Skeletal muscle satellite cell (primary cell): ENCODE data around the gene ATAD3B.
A peak's percentile ranks its signal among the peaks of the same experiment; 100 is the strongest.
"Not testable (repeated sequence)": the region's sequence is repeated elsewhere in the genome, so short reads cannot be mapped to it uniquely, and the experiment has no call there.

Experiments used
- H3K27me3 ChIP-seq: 2 replicates; pipeline ENCODE4 v1.7.0; 2013; ENCODE audit warnings: low read length; ENCODE audit not compliant: control insufficient read depth, insufficient read depth
- H3K36me3 ChIP-seq: 2 replicates; pipeline ENCODE4 v1.7.0; 2013; ENCODE audit warnings: mild to moderate bottlenecking, control low read depth, low read length; ENCODE audit not compliant: insufficient read depth
- H3K4me1 ChIP-seq: 2 replicates; pipeline ENCODE4 v1.7.0; 2013; ENCODE audit warnings: low read length; ENCODE audit not compliant: control insufficient read depth, insufficient read depth
- H3K4me2 ChIP-seq: 2 replicates; pipeline ENCODE4 v1.7.0; 2013; ENCODE audit warnings: mild to moderate bottlenecking, low read length
- H3K4me3 ChIP-seq: 2 replicates; pipeline ENCODE4 v1.7.0; 2013; ENCODE audit warnings: low read length
- H3K9ac ChIP-seq: 2 replicates; pipeline ENCODE4 v1.7.0; 2013; ENCODE audit warnings: mild to moderate bottlenecking, low read depth, low read length, moderate library complexity
- H3K9me3 ChIP-seq: replicated peaks from 2 replicates; pipeline ENCODE4 v1.7.0; 2013; ENCODE audit warnings: mild to moderate bottlenecking, control low read depth, low read length

The ATAD3B gene

DNA sequence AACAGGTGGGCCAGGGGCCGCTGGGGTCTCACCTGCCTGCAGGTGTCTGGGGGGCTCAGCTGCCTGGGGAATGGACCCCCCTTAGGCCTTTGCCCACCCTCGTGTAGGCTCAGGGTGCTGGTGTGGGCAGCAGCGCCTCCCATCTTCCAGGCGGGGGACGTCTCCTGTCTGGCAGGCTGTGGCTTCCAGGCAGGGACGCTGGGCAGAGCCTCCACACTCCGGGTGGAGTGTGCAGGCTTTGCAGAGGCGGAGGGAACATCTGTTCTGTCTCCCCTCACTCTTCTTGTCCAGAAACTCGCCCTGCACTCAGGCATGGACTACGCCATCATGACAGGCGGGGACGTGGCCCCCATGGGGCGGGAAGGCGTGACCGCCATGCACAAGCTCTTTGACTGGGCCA lies 15.6 kb upstream of the ATAD3B start:
- H3K9me3 ChIP-seq, H3K9ac ChIP-seq, H3K4me3 ChIP-seq, H3K4me2 ChIP-seq, H3K36me3 ChIP-seq, H3K27me3 ChIP-seq, H3K4me1 ChIP-seq: not testable (repeated sequence)

GRCh38 chr1:1456683-1457255 lies 14.8 kb upstream of the ATAD3B start:
- H3K4me1 ChIP-seq, H3K4me3 ChIP-seq, H3K9ac ChIP-seq, H3K36me3 ChIP-seq, H3K9me3 ChIP-seq, H3K4me2 ChIP-seq, H3K27me3 ChIP-seq: not testable (repeated sequence)

- not testable (repeated sequence) for H3K9ac ChIP-seq, H3K27me3 ChIP-seq, H3K4me3 ChIP-seq, H3K4me1 ChIP-seq, H3K4me2 ChIP-seq, H3K9me3 ChIP-seq, H3K36me3 ChIP-seq
These were observed 12.4 kb upstream of the ATAD3B start for GRCh38 chr1:1459156-1459555.

DNA sequence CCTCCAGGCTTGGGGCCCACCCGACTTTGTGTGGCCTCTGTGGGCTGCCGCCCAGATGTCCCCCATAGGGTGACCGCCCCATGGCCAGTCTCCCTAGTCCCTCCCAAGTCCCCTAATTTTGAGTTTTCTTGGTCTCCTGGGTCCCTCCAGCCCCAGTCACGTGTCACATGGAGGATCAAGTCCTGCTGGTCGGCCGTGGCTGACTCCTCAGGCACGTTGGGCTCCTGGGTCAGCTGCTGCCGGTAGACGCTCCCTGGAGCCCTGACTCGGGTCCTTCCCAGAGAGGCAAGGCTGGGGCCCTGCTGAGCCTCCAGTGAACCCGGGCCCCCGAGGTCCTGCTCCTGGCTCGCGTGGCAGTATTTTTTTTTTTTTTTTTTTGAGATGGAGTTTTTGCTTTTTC lies 11.9 kb upstream of the ATAD3B start:
- H3K27me3 ChIP-seq, H3K4me2 ChIP-seq, H3K9ac ChIP-seq, H3K4me3 ChIP-seq, H3K4me1 ChIP-seq, H3K36me3 ChIP-seq, H3K9me3 ChIP-seq: not testable (repeated sequence)

- Histone ChIP-seq H3K4me2 (no peak overlapping the region), H3K36me3 (no peaks in the 10 kb centered on the region), H3K9ac (no peak overlapping the region), H3K9me3 (no peaks in the 10 kb centered on the region), H3K4me1 (peaks cover 10% of the 10 kb centered on the region), H3K4me3 (no peak overlapping the region), H3K27me3 (no peaks in the 10 kb centered on the region)
These were observed 10.9 kb upstream of the ATAD3B start for GRCh38 chr1:1460540-1461130.

DNA sequence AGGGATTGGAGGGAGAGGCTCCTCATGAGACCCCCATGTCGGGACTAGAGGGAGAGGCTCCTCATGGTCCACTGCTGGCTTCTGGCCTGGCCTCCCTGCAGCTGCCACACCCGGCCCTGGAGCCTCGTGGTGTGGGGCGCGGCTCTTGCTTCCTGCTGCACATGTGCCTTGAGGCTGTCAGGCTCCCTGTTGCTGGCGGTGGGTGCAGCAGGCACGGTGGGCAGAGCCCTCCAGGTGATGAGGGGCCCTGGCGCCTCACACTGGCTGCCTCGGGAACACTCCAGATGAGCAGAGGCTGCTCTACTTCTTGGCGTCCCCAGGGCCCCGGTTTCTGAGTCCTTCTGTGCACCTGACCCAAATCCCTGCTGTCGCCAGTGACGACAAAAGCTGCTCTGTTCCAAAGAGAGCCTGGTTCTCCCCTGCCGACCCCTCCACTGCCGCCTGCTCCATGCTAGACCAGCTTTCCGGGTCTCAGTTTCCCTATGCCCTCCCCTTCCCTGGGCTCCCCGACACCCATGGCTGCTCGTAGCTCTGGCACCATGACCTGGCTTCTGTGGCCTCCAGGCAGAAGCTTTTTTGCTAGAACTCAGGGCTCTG lies 9.7 kb upstream of the ATAD3B start:
- Histone ChIP-seq H3K27me3 (no peaks in the 10 kb centered on the region), H3K4me2 (peak overlapping the region; percentile 50), H3K36me3 (no peaks in the 10 kb centered on the region), H3K4me3 (no peak overlapping the region), H3K4me1 (peaks cover 10% of the 10 kb centered on the region), H3K9ac (no peak overlapping the region), H3K9me3 (no peaks in the 10 kb centered on the region)

GRCh38 chr1:1462318-1462966 lies 9.1 kb upstream of the ATAD3B start:
- no peak overlapping the region for H3K4me3 ChIP-seq
- H3K4me2 ChIP-seq: peak overlapping the region; percentile 50
- H3K9me3 ChIP-seq: no peaks in the 10 kb centered on the region
- H3K4me1 ChIP-seq: peaks cover 10% of the 10 kb centered on the region
- no peaks in the 10 kb centered on the region for H3K36me3 ChIP-seq
- no peak overlapping the region for H3K9ac ChIP-seq
- H3K27me3 ChIP-seq: no peaks in the 10 kb centered on the region

DNA sequence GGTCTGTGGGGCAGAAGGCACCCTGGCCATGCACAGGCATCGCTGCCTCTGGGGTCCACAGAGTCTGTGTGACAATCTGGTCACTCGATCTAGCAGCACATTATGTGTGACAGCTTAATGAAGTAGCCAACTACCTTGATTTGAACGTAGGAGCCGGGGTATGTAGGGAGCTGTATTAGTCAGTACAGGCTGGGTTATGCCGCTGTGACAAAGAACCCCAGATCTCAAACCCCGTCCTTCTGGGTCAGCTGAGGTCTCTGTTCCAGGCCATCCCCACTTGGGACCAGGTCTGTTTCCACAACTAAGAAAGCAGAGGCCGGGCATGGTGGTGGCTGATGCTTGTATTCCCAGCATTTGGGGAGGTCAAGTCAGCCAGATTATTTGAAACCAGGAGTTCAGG lies 8.3 kb upstream of the ATAD3B start:
- no peak overlapping the region for H3K9ac ChIP-seq
- H3K4me1 ChIP-seq: peaks cover 10% of the 10 kb centered on the region
- no peak overlapping the region for H3K4me3 ChIP-seq
- no peaks in the 10 kb centered on the region for H3K36me3 ChIP-seq
- H3K4me2 ChIP-seq: no peak overlapping the region
- no peaks in the 10 kb centered on the region for H3K9me3 ChIP-seq
- no peaks in the 10 kb centered on the region for H3K27me3 ChIP-seq

- not testable (repeated sequence) for H3K9me3 ChIP-seq, H3K27me3 ChIP-seq, H3K4me1 ChIP-seq, H3K36me3 ChIP-seq, H3K4me2 ChIP-seq, H3K9ac ChIP-seq, H3K4me3 ChIP-seq
These were observed 3.2 kb upstream of the ATAD3B start for GRCh38 chr1:1468196-1468985.

DNA sequence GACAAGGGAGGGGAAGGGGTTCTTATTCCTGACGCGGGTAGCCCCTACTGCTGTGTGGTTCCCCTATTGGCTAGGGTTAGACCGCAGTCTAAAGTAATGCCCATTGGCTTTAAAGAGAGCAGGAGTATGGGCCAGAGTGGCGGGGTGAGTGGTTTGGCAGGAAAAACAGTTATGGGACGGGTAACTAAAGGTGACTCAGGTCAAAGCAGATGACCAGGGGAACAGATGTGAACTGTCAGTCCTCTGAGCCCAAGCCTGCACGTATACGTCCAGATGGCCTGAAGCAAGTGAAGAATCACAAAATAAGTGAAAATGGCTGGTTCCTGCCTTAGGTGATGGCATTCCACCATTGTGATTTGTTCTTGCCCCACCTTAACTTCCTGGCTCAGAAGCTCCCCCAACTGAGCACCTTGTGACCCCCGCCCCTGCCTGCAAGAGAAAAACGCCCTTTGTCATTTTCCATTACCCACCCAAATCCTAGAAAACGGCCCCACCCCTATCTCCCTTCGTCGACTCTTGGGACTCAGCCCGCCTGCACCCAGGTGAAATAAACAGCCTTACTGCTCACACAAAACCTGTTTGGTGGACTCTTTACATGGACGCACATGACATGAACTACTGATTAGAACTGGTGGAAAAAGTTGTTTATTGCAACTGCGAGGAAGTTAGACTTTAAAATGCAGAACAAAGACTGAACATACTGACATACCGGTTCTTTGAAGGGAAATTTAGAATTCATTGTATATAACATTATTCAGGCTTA lies 758 bp upstream of the ATAD3B start:
- Histone ChIP-seq H3K4me3 (peak overlapping the region; percentile 79), H3K9ac (peak overlapping the region; percentile 85), H3K4me2 (peak overlapping the region; percentile 80), H3K27me3 (no peaks in the 10 kb centered on the region), H3K4me1 (peaks cover 6% of the 10 kb centered on the region), H3K9me3 (no peaks in the 10 kb centered on the region), H3K36me3 (no peaks in the 10 kb centered on the region)
